HuH-7.5 (cell line): Measurements from ENCODE around the gene MYO18B.

Source experiments
- DNase-seq: peaks from one replicate; pipeline ENCODE4 v3.0.0; 2011; ENCODE audit warnings: low spot score

The MYO18B gene

DNA sequence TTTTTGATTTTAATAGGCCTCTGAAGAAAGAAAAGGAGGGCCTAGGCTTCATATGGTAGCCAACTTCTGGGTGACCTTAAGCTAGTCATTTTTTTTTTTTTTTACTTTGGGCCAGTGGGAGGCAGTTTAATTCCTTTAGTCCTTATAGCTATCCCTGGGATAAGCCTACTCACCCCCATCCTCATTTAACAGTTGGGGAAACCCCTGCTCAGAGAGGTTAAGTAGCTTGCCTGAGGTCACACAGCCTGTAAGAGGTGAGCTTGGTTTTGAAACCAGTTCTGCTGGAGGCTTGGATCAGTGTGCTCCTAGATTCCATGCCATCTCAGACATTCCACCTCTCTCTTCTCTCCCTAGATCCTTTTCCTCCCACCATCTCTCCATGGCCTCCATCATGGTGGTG is 86.4 kb downstream of the MYO18B start:
- DNase-seq = no peak

GRCh38 chr22:25829237-25829636 is 87.2 kb downstream of the MYO18B start:
- no peak for DNase-seq

- no peak for DNase-seq
Measured at GRCh38 chr22:25829808-25830777, 88.1 kb downstream of the MYO18B start.

- no peak for DNase-seq
Measured at GRCh38 chr22:25833091-25833490, 91.1 kb downstream of the MYO18B start.

GRCh38 chr22:25833676-25834075 is 91.7 kb downstream of the MYO18B start:
- DNase-seq = no peak

- no peak for DNase-seq
Measured at GRCh38 chr22:25834490-25834889, 92.5 kb downstream of the MYO18B start.

- no peak for DNase-seq
Measured at GRCh38 chr22:25835348-25835747, 93.4 kb downstream of the MYO18B start.

- DNase-seq = no peak
Measured at GRCh38 chr22:25837288-25837900, 95.4 kb downstream of the MYO18B start.

DNA sequence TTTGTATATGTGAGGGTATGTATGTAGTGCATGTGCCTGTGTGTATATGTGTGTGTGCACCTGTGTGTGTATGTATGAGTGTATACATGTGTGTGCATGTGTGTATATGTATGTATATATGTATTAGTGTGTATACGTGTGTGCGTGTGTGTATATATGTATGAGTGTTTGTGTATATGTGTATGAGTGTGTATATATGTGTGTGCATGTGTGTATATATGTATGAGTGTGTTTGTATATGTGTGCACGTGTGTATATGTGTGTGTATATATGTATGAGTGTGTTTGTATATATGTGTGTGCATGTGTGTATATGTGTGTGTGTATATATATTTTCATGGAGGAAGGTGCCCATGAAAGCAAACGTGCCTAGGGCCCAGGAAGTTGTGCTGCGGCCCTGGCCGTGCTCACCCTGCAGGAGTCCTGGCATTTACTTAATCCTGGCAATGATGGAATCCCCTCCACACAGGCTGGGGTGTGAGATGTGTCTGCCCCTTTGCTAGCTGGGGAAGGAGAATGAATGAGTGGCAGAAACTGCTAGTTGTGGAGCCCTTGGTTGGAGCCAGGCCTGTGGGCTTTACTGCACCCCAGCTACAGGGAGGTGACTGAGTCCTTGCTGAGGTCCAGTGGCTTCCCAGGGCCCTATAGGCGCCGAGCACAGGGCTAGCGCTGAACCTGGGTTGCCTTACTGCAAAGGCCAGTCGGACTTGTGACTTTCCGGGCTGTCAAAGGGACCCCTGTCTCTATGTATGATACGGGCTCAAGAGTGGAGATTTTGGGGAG is 97.2 kb downstream of the MYO18B start:
- DNase-seq = no peak

GRCh38 chr22:25839755-25840154 is 97.8 kb downstream of the MYO18B start:
- DNase-seq = no peak

GRCh38 chr22:25840167-25840566 is 98.2 kb downstream of the MYO18B start:
- DNase-seq = no peak

DNA sequence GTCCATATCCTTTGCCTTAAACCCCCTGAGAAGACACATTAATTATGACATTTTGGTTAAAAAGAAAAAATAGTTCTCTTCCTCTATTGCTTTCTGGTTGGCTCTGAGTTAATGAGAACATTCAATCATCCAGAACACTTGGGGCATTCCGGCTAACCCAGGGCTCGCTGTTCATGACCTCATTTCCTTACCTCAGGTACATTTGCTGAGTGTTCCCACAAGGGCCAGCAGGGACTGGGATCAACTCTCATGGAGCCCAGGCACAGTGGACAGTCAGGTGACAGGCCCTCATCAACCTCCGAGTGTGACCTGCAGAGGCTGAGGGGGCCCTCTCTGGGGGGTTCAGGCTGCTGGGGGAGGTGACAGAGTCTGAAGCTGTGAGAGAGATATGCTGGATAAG is 98.9 kb downstream of the MYO18B start:
- DNase-seq = no peak

DNA sequence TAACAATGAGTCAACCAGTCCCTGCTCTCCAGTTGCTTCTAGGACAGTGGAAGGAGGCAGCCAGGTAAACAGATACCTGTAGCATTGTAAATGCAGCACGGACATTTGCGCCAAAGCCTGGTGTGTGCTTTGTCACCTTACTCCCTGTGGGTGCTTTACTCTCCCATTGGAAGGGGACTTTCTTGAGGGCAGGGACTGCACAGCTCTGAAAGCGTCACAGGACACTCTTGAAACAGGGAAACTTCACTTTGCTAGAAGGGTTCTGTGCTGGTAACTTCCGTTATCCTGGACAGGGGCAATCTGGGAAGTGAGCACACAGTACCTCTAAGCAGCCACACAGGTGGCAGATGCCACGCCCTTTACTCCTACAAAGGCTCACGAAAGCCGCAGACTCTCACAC is 99.8 kb downstream of the MYO18B start:
- no peak for DNase-seq

- no peak for DNase-seq
Measured at GRCh38 chr22:25843660-25844405, 101.8 kb downstream of the MYO18B start.

DNA sequence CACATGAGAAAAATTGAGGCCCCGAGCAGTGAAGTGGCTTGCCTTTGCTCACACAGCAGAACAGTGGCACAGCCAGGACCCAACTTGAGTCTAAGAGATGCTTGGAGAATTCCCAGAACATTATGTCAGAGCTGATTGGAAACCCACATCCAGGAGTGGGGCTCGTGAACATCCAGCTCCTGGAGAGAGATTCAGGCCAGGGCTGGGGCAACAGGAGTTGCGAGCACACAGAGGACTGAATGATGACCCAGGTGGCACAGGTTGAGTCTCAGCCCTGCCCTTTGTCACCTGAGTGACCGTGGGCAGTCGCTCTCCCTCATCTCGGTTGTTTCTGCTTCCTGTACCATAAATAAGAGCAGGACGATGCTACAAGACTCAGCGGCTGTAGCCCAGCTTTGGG is 102.6 kb downstream of the MYO18B start:
- no peak for DNase-seq

DNA sequence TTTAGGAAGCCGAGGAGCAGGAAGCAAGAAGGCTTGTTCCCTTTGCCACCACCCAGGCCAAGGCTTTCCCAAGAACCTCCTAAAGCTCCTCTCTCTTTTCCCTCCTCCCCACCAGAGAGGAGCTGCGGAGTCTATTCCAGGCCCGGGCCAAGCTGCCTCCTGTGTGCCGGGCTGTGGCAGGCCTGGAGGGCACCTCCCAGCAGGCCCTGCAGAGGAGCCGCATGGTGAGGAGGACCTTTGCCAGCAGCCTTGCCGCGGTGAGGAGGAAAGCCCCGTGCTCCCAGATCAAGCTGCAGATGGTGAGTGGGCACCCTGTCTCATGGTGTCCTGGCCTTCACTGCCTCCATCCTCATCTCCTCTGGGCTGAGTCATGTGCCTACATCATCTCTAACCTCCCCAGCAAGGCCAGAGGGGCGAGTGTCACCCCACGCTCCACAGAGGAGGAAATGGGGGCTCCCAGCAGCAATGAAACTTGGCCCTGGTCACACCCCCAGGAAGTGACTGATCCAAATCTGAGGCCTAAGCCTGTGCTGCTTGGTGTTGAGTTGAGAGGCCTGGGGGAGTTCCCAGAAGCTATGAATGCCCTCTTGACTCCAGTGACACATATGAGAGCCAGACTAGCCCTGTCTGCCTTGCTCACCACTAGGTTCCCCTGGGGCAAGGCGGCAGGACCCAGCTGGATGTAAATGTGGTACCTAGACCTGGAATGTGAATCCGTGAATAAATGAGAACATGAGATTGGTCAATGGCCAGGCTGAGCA is 104.2 kb downstream of the MYO18B start:
- DNase-seq = no peak

DNA sequence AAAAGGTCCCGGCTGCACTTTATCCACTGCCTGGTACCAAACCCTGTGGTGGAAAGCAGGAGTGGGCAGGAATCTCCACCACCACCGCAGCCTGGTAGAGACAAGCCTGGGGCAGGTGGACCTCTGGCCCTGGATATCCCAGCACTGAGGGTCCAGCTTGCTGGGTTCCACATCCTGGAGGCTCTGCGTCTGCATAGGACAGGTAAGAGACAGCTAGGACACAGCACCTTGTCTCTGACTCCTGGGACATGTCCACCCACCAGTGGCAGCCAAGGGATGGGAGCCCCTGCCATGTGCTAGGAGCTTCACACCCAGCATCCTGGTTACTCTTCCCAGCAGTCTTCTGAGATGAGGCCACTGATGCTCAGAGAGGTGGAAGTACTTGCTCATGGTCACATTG is 105.5 kb downstream of the MYO18B start:
- DNase-seq = no peak

- DNase-seq = no peak
Measured at GRCh38 chr22:25848954-25849353, 107.0 kb downstream of the MYO18B start.

- no peak for DNase-seq
Measured at GRCh38 chr22:25849522-25849921, 107.5 kb downstream of the MYO18B start.

DNA sequence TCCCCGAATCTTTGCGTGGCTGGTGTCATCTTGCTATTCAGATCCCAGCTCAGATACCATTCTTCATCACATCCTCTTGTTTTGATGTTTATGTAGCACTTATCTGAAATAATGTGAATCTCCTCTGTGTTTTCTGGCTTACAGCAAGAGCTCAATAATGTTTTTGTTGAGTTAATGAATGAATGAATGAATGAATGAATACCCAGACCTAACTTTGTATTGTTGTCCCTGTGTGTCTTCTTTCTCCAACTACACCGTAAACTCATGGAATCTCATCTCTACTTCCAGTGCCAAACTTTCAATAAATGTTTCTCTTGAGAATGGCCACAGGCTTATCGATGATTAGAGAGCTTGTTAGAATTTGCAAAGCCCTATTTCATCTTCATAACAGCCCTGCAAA is 110.2 kb downstream of the MYO18B start:
- no peak for DNase-seq

- DNase-seq = no peak
Measured at GRCh38 chr22:25853078-25853477, 111.1 kb downstream of the MYO18B start.
